ENCODE measurements around the gene KIFBP.

DNA sequence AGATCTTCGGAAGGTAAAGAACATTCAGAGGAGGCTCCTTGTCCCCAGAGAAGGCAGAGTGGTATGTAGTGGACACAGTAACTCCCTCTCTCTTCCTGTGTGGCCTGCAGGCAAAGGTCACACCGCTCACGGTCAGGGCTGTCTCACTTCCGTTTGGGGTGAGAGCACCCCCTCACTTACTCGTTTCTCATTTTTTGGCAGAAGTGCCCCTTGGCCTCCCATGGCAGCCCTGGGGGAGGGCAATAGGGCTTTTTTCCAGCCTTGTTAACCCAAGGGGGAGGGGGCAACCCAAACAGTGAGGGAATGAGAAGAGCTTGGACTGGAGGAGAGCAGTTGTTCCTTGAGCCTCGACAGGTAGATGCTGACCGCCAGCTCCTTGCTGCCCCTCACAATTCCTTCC, 67.5 kb downstream of the KIFBP start:
- TF ChIP-seq POLR2AphosphoS5 (IDR thresholded peaks at IDR 0.05; ENCODE audit: low read depth, low read length) (no peak), TAF1 (IDR thresholded peaks at IDR 0.05; ENCODE audit: borderline replicate concordance, insufficient read depth, low read length) (no peak), SIN3A (IDR thresholded peaks at IDR 0.05; ENCODE audit: borderline replicate concordance, insufficient read depth, low read length) (no peak)
- TF ChIP-seq, protein P1, sequence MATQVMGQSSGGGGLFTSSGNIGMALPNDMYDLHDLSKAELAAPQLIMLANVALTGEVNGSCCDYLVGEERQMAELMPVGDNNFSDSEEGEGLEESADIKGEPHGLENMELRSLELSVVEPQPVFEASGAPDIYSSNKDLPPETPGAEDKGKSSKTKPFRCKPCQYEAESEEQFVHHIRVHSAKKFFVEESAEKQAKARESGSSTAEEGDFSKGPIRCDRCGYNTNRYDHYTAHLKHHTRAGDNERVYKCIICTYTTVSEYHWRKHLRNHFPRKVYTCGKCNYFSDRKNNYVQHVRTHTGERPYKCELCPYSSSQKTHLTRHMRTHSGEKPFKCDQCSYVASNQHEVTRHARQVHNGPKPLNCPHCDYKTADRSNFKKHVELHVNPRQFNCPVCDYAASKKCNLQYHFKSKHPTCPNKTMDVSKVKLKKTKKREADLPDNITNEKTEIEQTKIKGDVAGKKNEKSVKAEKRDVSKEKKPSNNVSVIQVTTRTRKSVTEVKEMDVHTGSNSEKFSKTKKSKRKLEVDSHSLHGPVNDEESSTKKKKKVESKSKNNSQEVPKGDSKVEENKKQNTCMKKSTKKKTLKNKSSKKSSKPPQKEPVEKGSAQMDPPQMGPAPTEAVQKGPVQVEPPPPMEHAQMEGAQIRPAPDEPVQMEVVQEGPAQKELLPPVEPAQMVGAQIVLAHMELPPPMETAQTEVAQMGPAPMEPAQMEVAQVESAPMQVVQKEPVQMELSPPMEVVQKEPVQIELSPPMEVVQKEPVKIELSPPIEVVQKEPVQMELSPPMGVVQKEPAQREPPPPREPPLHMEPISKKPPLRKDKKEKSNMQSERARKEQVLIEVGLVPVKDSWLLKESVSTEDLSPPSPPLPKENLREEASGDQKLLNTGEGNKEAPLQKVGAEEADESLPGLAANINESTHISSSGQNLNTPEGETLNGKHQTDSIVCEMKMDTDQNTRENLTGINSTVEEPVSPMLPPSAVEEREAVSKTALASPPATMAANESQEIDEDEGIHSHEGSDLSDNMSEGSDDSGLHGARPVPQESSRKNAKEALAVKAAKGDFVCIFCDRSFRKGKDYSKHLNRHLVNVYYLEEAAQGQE (IDR thresholded peaks at IDR 0.05; ENCODE audit: insufficient read depth in 1 of 2, low read depth in 2 of 2, low read length in 2 of 2): no peak
